ENCODE data around the gene TMEM255A. TPM values are rescaled to one million over a fixed set of nuclear protein-coding genes. Genes with fewer than 3 reads are reported as not detected.

Gene TMEM255A
- polyA plus RNA-seq, 1 donor (not counting 4 experiments of a cell fraction or from before 2014, with no cell fraction given) = 0.03 TPM

GRCh38 chrX:120297923-120298322 lies 13.3 kb downstream of the TMEM255A start:
- H3K79me2 ChIP-seq (ENCODE audit: control insufficient read depth, insufficient read depth, low read length) = no peaks in the 10 kb centered on the region
- H2AFZ ChIP-seq (ENCODE audit: control insufficient read depth, low read length) = no peak overlapping the region
- DNase-seq (ENCODE audit: low read depth, low spot score) (no peak), FAIRE-seq (no peak)
- H3K27me3 ChIP-seq (ENCODE audit: control insufficient read depth, extremely low read depth, insufficient read depth, low read length) = no peaks in the 10 kb centered on the region
- dilution Hi-C loops (cut with MboI; ENCODE audit: extremely low pct_ligation_motif_present, low sequenced_read_pairs) = no loop called here
- H3K9me1 ChIP-seq (ENCODE audit: control insufficient read depth, extremely low read depth, insufficient read depth, low read length) = no peaks in the 10 kb centered on the region
- no peak overlapping the region for H3K4me3 ChIP-seq (ENCODE audit: control insufficient read depth in 2 of 3, extremely low read depth in 1 of 3, insufficient read depth in 2 of 3, low read depth in 1 of 3, low read length in 3 of 3)
- no peaks in the 10 kb centered on the region for H3K36me3 ChIP-seq (ENCODE audit: control insufficient read depth in 2 of 2, extremely low read depth in 1 of 2, insufficient read depth in 2 of 2, low read length in 2 of 2)
- no peak overlapping the region for H3K9ac ChIP-seq (ENCODE audit: control insufficient read depth, extremely low read depth, insufficient read depth, low read length)
- no peak overlapping the region for H3K4me2 ChIP-seq (ENCODE audit: control insufficient read depth, extremely low read depth, insufficient read depth, low read depth, low read length)
- TF ChIP-seq EZH2 (IDR thresholded peaks at IDR 0.05; ENCODE audit: low read length) (no peak), CTCF (optimal IDR thresholded peaks at IDR 0.05 in 1 of 3, IDR thresholded peaks at IDR 0.05 in 1 of 3, conservative IDR thresholded peaks at IDR 0.05 in 1 of 3; ENCODE audit: extremely low read depth in 1 of 3, insufficient read depth in 2 of 3, low read length in 3 of 3) (no peak)
- no peaks in the 10 kb centered on the region for H3K4me1 ChIP-seq (ENCODE audit: control insufficient read depth, extremely low read depth, insufficient read depth, low read length)
- H3K27ac ChIP-seq (ENCODE audit: control insufficient read depth, insufficient read depth, low read length) = no peak overlapping the region
- H4K20me1 ChIP-seq (ENCODE audit: control insufficient read depth, extremely low read depth, insufficient read depth, low read length) = no peaks in the 10 kb centered on the region
- no peaks in the 10 kb centered on the region for H3K9me3 ChIP-seq (ENCODE audit: control insufficient read depth, low read depth, low read length)

- H3K4me2 ChIP-seq (ENCODE audit: control insufficient read depth, extremely low read depth, insufficient read depth, low read depth, low read length) = no peak overlapping the region
- no peak for FAIRE-seq
- no peaks in the 10 kb centered on the region for H3K27me3 ChIP-seq (ENCODE audit: control insufficient read depth, extremely low read depth, insufficient read depth, low read length)
- H3K27ac ChIP-seq (ENCODE audit: control insufficient read depth, insufficient read depth, low read length) = no peak overlapping the region
- no peaks in the 10 kb centered on the region for H3K36me3 ChIP-seq (ENCODE audit: control insufficient read depth in 2 of 2, extremely low read depth in 1 of 2, insufficient read depth in 2 of 2, low read length in 2 of 2)
- H4K20me1 ChIP-seq (ENCODE audit: control insufficient read depth, extremely low read depth, insufficient read depth, low read length) = no peaks in the 10 kb centered on the region
- dilution Hi-C loops (cut with MboI; ENCODE audit: extremely low pct_ligation_motif_present, low sequenced_read_pairs) = no loop called here
- H3K4me3 ChIP-seq (ENCODE audit: control insufficient read depth in 2 of 3, extremely low read depth in 1 of 3, insufficient read depth in 2 of 3, low read depth in 1 of 3, low read length in 3 of 3) = no peak overlapping the region
- TF ChIP-seq CTCF (optimal IDR thresholded peaks at IDR 0.05 in 1 of 3, IDR thresholded peaks at IDR 0.05 in 1 of 3, conservative IDR thresholded peaks at IDR 0.05 in 1 of 3; ENCODE audit: extremely low read depth in 1 of 3, insufficient read depth in 2 of 3, low read length in 3 of 3) (no peak), EZH2 (IDR thresholded peaks at IDR 0.05; ENCODE audit: low read length) (no peak)
- no peaks in the 10 kb centered on the region for H3K4me1 ChIP-seq (ENCODE audit: control insufficient read depth, extremely low read depth, insufficient read depth, low read length)
- no peaks in the 10 kb centered on the region for H3K79me2 ChIP-seq (ENCODE audit: control insufficient read depth, insufficient read depth, low read length)
- no peaks in the 10 kb centered on the region for H3K9me1 ChIP-seq (ENCODE audit: control insufficient read depth, extremely low read depth, insufficient read depth, low read length)
- H3K9me3 ChIP-seq (ENCODE audit: control insufficient read depth, low read depth, low read length) = no peaks in the 10 kb centered on the region
- no peak overlapping the region for H2AFZ ChIP-seq (ENCODE audit: control insufficient read depth, low read length)
- H3K9ac ChIP-seq (ENCODE audit: control insufficient read depth, extremely low read depth, insufficient read depth, low read length) = no peak overlapping the region
- DNase-seq (ENCODE audit: low read depth, low spot score) = no peak
These were observed 16.6 kb downstream of the TMEM255A start for GRCh38 chrX:120294651-120295050.

Data from keratinocyte (primary cell).